ENCODE measurements around the gene ERN1.

ERN1 gene

DNA sequence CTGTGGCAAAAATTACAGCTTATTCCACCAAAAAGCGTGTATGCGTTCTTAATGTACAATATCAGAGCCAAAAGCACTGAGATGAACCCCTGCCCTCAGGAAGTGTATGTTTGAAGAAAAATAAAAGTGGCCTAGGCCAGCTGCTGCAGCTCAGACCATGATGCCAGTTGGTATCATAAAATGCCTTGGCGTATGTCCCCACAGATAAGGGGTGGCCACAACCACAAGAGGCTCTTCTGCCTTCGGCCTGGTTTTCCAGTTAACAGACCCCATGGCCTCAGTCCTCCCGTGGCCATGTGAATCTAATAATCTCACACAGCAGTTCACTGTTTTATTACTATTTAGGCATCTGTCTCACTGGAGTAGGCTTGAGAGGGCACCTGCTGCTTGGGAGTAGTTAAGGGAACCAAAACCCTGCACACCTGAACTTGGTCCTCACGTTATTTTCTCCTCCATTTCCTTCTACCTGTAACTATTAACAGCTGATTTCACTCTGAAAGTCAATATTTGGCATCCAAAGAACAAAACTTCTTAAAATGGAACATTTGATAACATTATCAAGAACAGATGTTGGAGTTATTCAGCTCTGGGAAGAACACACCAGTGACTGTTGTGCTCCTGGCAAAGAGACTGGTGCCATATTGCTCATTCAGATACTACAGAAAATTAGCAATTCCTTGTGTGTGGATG, 34.8 kb upstream of the ERN1 start:
- no peak overlapping the region for H3K4me3 ChIP-seq (ENCODE audit: control insufficient read depth, low read depth, low read length)
- TF ChIP-seq, protein P1, sequence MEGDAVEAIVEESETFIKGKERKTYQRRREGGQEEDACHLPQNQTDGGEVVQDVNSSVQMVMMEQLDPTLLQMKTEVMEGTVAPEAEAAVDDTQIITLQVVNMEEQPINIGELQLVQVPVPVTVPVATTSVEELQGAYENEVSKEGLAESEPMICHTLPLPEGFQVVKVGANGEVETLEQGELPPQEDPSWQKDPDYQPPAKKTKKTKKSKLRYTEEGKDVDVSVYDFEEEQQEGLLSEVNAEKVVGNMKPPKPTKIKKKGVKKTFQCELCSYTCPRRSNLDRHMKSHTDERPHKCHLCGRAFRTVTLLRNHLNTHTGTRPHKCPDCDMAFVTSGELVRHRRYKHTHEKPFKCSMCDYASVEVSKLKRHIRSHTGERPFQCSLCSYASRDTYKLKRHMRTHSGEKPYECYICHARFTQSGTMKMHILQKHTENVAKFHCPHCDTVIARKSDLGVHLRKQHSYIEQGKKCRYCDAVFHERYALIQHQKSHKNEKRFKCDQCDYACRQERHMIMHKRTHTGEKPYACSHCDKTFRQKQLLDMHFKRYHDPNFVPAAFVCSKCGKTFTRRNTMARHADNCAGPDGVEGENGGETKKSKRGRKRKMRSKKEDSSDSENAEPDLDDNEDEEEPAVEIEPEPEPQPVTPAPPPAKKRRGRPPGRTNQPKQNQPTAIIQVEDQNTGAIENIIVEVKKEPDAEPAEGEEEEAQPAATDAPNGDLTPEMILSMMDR (IDR thresholded peaks at IDR 0.05; ENCODE audit: control insufficient read depth, insufficient read depth, low read depth, low read length, missing control alignments) = no peak
- no peak for DNase-seq (ENCODE audit: low read depth)

DNA sequence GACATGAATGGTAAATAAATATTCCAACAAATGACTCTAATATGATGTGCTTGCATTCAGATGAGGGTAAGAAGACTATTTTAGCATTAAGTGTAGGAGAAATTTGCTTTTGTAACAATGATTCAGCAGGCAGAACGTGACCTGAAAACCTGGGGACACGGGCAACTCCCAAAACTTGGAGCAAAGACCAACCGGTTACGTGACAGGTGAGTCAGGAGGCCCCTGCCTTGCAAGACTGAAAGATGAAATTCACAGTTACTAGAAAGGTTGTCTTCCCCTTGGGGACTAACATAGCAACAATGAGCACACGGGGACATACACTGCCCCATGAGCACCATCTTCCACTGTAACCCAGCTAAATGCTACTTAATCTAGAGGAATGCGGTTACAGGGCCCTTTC, 33.5 kb upstream of the ERN1 start:
- no peak for DNase-seq (ENCODE audit: low read depth)
- TF ChIP-seq, protein P1 (IDR thresholded peaks at IDR 0.05; ENCODE audit: control insufficient read depth, insufficient read depth, low read depth, low read length, missing control alignments) = no peak
- H3K4me3 ChIP-seq (ENCODE audit: control insufficient read depth, low read depth, low read length) = no peak overlapping the region

DNA sequence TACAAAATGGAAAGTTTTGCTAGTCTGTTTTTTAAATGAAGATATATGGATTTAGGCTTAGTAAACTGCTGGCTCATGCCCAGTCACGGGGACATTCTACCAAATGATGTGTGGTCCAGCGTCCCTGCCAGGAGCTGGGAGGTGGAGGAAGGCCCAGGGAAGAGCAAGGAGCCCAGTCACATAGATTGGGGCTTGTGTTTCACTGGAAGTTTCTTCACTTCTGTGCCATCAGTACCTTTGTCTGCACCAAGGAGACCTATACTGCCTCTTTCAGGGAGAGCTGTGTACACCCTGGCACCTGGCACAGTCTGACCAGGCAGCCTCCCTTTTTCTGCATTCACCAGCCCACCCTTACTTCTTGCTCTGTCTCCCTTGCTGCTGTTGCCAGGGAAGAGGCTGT, 32.6 kb upstream of the ERN1 start:
- TF ChIP-seq, protein P1 (IDR thresholded peaks at IDR 0.05; ENCODE audit: control insufficient read depth, insufficient read depth, low read depth, low read length, missing control alignments) = no peak
- no peak overlapping the region for H3K4me3 ChIP-seq (ENCODE audit: control insufficient read depth, low read depth, low read length)
- no peak for DNase-seq (ENCODE audit: low read depth)

DNA sequence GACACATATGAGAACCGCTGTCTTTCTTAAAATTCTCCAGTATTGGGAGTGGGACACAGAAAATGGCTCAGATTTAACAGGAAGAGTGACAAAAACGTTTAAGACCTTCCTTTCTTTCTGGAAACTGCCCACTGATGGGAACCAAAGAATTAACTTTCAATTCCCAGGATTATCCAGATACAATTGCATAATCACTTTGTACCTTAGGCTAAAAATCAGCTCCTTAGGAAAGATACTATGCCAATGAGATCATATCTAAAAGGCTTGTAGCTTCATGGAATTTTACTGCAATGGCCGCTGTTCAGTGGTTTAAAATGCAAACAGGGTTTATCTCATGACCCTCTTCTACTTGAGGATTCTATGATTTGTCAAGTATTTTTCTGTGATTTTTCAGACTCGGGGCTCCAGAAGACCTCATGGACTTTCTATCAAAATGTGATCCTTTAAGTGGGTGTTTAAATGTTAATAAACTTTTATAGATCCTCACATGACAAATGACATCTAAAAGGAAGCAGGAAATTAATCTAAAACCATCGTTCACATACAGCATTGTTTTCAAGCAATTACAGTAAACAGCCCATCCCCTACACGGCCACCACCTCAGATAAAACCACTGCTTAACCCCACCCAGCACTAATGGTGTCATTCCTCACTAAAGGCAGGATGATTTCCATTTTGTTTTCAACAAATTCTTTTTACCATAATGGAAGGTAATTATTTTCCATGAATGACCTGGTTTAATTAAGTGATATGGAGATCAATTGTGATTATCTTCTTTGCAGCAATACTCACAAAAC, 31.6 kb upstream of the ERN1 start:
- no peak overlapping the region for H3K4me3 ChIP-seq (ENCODE audit: control insufficient read depth, low read depth, low read length)
- TF ChIP-seq, protein P1 (IDR thresholded peaks at IDR 0.05; ENCODE audit: control insufficient read depth, insufficient read depth, low read depth, low read length, missing control alignments) = no peak
- no peak for DNase-seq (ENCODE audit: low read depth)

DNA sequence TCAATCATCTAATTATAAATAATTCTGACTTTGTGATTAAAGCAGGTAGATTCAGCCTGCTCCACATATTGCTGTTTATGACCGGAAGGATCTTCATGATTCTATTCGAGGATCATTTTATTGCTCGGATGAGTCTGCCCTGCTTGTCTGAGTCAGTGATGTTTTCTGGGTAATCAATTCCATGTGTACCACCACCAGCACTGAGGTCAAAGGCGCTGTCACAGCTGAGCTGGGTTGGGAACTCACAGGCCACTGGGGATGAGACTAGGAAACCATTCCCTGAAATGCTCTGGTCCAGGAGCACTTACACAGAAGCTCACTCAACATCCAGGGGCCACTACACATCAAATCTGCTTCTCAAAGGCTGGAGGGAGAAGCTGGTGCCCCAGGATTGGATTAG, 30.4 kb upstream of the ERN1 start:
- DNase-seq (ENCODE audit: low read depth) = peak; percentile 58
- no peak overlapping the region for H3K4me3 ChIP-seq (ENCODE audit: control insufficient read depth, low read depth, low read length)
- TF ChIP-seq, protein P1 (IDR thresholded peaks at IDR 0.05; ENCODE audit: control insufficient read depth, insufficient read depth, low read depth, low read length, missing control alignments) = no peak

DNA sequence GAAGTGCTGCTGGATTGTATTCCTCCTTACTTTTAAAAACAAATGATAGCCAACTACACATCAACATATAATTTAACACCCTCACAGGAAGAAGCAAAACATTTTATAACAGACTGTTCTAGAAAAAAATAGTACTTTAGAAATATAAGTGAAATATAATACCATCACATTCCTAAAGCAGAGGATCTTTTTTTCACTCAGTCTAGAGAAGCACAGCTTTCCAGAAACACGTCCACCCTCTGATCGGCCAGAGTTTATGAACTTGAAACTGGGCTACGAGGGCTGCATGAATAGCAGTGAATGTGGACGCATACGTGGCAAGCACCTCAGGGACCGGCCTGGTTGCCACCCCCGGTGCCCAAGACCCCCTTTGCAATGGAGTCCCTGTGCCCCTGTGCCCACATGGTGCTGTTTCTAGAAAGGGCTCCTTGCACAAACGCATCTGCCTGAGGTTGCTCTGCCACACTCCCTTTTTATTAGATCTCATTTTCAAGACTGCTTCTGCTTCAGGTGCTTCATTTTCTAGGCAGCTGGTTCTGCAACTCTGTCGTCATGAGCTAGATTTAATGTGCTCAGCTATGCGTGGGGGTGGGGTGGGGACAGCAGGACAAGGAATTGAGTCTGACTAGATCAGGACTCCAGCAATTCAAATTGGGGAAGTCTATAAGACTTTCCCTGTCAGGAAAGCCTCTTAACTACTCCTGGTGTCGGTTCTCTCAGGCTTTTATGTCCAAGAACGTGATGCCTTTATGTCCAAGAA, 29.1 kb upstream of the ERN1 start:
- DNase-seq (ENCODE audit: low read depth) = no peak
- TF ChIP-seq, protein P1 (IDR thresholded peaks at IDR 0.05; ENCODE audit: control insufficient read depth, insufficient read depth, low read depth, low read length, missing control alignments) = no peak
- H3K4me3 ChIP-seq (ENCODE audit: control insufficient read depth, low read depth, low read length) = no peak overlapping the region
